HG02588 (cell line): Measurements from ENCODE around the gene CCL5.

Experiments used
- ATAC-seq: cut with Tn5 transposase; IDR thresholded peaks from one replicate; pipeline ENCODE4 v1.9.1; 2021; ENCODE audit warnings: mild to moderate bottlenecking, moderate library complexity; ENCODE audit not compliant: unreplicated experiment

CCL5 gene

DNA sequence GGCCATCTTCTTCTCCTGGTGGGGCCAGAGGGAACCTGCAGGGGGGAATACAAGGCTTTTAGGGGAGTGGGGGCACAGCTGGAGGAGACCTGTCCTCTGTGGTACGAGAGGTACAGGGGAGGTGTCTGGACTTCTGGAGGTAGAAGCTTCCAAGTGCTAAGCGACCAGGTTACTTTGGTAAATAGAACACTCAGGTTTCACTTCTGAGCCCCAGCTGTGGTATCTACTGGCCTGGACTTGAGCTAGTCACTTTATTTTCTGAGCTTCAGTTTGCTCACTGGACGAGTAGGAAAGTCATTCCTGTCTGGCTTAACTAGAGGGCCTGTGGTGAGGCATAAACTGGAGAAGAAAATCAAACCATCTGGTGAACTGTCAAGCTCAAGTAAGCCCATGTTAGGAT, 11.4 kb downstream of the CCL5 start, which contains the start of gene HEATR9:
Gene HEATR9, minus strand, starts transcription at position 155 of the 400 bp plus-strand sequence. Its CDS starts 149 bp downstream, at position 6.
- ATAC-seq: no peak

DNA sequence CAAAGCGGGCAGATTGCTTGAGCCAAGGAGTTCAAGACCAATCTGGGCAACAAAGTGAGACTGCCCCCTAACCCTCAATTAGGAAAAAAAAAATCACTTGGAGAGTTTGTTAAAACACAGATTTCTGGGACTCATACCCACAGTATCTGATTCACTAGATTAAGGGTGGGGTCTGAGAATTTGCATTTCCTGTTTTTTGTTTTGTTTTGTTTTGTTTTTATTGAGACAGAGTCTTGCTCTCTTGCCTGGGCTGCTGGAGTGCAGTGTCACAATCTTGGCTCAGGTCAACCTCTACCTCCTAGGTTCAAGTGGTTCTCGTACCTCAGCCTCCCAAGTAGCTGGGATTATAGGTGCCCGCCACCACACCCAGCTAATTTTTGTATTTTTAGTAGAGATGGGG, 12.6 kb downstream of the CCL5 start:
- no peak for ATAC-seq

GRCh38 chr17:35866341-35866950, 13.7 kb downstream of the CCL5 start:
- ATAC-seq: no peak

DNA sequence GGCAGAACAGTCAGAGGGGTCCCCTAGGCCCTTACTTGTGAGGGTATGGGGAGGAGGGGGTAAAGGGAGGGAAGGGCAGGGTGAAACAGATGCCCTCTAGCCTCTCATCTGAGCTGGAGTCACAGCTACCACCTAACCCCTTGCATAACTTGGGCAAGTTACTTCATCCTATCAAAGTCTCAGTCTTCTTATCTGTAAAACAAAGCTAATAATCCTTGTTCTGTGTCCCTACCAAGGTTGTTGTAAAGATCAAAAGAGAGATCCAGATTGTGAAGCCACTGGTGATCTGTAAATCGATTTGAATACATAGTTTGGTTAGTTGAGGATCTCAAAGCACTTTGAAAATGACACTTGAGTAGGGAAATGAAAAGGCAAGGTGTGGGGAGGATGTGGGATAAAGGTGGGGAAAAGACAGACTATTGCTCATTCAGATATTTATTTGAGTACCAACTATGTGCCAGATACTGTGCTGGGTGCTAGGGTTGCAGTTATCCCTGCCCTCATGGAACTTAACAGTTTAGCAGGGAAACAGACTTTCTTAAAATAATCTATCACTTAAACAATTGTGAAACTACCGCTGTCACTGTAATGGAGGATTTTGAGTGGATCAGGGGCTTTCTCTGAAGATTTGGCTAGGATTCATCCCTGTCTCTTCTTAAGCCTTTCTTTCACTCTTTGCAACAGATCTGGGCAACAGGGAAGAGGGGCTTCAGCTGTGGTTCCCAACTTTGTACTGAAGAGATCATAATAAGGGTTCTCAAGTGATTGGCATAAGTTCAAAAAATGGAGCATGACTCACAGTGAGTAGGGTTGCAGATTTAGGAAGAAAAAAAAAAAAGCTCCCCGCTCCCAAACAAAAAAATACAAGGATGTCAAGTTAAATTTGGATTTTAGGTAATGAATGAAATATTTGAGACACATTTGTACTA, 14.5 kb downstream of the CCL5 start:
- ATAC-seq: no peak

DNA sequence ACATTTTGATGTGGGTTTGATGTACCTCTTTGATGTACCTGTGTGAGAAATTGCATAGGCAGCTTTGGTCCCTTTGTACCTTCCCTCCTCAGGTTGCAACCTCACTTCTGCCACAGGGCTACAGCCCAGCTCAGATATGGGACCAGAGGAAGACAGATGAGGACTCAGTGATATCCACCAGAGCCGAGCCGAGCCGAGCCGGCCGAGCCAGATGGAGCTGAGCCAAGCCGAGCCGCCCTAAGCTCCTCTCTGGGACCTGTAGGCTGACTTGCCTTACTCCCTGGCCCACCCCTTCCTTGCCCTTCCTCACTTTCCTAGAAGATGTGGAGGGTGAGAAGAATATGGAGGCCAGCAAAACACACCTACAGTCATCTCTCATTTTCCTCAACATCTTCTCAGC, 15.3 kb downstream of the CCL5 start:
- no peak for ATAC-seq

- no peak for ATAC-seq
Measured at GRCh38 chr17:35856603-35857002, 23.6 kb downstream of the CCL5 start.

- ATAC-seq: no peak
Measured at GRCh38 chr17:35855965-35856364, 24.2 kb downstream of the CCL5 start.

DNA sequence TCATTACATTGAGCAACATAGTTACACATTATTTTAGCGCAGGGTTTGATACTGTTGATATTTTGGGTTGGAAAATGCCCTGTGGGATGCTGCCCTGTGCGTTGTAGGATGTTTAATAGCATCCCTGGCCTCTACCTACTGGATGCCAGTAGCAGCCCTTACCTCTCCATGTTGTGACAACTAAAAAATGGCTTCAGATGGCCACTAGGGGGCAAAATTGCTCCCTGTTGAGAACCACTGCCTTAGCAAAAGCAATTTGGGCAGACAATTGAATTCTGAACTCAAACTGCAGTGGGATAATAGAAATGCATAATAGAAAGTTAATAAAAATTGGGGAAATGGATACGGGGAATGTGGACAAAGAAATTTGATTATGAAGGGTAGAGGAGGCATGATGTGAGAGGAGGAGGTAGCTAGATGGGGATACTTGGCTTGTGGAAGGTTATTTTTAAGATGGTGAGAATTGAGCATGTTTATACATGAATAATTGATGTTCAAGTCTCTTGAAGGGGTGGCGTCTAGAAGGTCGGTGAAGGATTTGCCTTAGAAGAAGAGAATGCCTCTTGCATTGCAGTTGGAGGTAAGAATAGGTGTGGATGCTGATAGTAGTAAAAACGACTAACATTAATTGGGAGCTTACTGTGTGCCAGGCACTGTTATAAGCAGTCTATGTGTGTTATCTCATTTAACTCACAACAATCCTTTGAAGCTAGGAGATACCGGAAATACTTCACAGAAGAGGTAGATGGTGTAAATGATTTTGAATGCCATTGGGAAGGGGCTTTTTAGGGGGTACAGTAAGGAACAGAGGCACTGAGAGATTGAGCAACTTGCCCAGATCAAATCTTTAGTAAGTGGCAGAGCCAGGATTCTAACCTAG, 30.5 kb downstream of the CCL5 start:
- no peak for ATAC-seq

DNA sequence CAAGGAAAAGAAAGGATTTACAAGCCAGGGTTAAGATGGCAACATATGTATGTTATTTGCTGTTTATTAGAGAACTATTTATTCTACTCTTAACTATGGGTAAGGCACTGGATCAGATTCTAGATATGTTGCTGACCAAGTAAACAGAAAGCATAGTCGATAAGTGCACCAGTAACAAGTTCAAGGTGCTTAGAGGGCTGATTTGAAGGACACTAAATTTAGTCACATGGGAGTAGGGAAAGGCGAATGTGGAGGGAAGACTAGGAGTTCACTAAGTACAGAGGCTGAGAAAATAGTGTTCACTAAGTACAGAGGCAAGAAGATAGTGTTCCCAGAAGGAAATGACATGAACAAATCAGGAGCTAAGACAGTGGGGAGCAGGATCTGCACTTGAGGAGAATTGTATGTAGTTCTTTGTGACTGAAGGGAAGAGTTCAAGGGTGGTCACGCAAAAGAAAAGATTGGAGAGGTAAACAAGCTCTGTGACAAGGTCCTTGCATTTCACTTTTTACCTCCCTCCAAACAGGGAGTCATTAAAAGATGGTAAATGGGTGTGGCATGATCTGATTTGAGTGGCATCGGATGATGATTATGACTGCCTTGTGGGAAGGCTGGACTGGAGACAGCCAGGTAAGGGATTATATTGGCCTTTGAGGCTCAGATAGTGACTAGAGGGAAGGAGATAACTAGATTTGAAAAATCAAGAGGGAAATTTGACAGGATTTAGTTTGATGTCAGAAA, 32.4 kb downstream of the CCL5 start:
- ATAC-seq: no peak

DNA sequence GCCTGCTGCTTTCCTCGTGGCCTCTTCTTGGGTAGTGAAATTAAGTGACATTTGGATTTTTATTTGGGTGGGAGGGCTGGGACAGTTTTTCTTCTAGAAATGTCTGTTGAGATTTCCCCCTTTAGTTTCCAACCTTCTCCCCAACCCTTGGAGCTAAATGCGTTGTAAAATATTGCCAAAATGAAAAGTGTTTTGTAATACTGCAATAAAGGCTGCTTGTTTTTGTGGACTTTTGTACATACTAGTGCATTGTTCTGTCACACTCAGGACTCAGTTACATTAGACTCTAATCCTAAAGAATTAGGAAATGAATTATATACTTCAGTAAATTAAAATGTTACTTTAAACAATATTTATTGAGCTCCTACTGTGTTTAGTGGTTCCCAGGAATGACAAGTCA, 33.2 kb downstream of the CCL5 start:
- no peak for ATAC-seq

GRCh38 chr17:35846055-35846809, 33.9 kb downstream of the CCL5 start:
- ATAC-seq: no peak

GRCh38 chr17:35844547-35844946, 35.6 kb downstream of the CCL5 start:
- no peak for ATAC-seq

DNA sequence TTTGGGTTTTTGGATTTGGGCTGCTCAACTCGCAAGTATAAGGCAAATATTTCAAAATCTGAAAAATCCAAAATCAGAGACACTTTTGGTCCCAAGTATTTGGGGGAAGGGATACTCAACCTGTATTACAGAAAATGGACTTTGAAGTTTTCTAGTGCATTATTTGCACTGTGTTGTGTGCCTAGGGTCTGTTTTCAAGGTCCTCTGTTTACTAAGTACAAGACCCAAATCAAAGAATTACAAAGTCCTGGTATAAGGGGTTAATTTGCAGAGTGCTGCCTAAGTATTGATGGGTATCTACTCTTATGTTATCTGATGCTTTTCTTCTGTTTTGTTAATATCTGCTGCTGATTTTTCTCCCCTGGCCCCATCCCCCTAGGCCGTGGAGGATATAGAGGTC, 36.5 kb downstream of the CCL5 start:
- ATAC-seq: no peak

DNA sequence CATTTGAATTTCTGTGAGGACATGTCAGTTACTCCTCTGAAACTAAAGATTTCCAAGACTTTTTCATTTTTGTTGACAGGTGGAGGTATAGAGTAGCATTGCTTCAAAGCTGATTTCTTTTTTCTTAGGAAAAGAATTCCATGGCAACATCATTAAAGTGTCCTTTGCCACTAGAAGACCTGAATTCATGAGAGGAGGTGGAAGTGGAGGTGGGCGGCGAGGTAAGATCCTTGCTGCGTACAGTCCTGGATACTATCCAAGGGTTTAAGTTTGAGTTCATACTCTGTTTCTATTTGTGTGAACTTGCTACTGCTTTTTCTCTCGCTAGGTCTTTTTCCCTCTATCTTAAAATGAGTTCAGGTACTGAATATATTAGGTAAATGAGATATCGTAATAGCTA, 37.9 kb downstream of the CCL5 start:
- no peak for ATAC-seq

DNA sequence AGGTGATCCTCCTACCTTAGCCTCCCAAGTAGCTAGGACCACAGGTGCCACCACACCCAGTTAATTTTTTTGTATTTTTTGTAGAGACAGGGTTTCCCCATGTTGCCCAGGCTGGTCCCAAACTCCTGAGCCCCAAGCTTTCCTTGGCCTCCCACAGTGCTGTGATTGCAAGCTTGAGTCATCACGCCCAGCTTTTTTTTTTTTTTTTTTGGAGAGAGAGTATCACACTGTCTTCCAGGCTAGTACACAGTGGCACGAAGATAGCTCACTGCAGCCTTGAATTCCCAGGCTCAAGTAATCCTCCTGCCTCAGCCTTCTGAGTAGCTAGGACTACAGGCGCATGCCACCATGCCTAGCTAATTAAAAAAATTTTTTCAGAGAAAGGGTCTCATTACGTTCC, 38.7 kb downstream of the CCL5 start:
- no peak for ATAC-seq

- ATAC-seq: no peak
Measured at GRCh38 chr17:35841101-35841500, 39.1 kb downstream of the CCL5 start.

GRCh38 chr17:35825206-35825605, 55.0 kb downstream of the CCL5 start:
- no peak for ATAC-seq
